ENCODE measurements around the gene MYL10. TPM values are rescaled to one million over a fixed set of nuclear protein-coding genes. Genes with fewer than 3 reads are reported as not detected.

The MYL10 gene
- total RNA-seq, 4 donors from 2014 or later: not detected

DNA sequence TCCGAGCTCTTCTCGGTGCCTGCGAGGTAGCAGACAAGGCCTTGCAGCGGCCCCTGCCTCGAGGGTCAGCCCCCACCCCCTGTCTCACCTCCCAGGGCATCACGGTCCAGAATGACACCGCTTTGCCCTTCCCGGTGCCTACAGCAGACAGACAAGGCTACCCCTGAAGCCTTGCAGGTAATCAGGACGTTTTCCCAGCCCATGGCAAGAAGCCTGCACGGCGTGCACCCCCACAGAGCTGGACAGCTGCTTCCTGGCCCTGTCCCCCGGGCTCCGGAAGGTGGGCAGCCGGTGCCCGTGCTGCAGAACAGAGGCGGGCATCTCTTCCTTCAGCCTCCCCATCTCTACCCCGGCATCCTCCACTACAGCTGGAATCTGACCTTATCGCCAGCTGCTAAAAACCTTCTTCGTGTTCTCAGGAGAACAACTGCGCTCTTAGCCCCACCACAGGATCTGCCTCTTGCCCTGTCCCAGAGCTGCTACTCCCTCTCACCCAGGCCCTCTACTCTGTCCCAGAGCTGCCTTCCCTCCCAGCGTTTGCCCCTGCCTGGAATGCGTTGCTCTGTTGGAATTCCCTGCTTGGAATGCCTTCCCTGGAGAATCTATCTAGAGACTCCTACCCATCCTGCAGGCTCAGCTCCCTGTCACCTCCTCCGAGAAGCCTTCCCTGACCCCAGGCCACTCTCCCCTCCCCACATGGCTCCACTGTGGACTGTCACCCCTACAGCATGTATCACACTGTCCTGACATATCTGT is 4.7 kb downstream of the MYL10 start:
- H3K4me3 ChIP-seq: no peak overlapping the region
- WGBS, 2 donors (ENCODE audit: low coverage in 1 of 2): 27 to 68% methylated on average over 3 to 23 of the region's 23 CpGs
- no peaks in the 10 kb centered on the region for H3K9me3 ChIP-seq
- no peak for TF ChIP-seq EP300 (IDR thresholded peaks at IDR 0.05; ENCODE audit: low read depth)
- no peak for TF ChIP-seq POLR2AphosphoS5 (IDR thresholded peaks at IDR 0.05)
- TF ChIP-seq, protein P1, sequence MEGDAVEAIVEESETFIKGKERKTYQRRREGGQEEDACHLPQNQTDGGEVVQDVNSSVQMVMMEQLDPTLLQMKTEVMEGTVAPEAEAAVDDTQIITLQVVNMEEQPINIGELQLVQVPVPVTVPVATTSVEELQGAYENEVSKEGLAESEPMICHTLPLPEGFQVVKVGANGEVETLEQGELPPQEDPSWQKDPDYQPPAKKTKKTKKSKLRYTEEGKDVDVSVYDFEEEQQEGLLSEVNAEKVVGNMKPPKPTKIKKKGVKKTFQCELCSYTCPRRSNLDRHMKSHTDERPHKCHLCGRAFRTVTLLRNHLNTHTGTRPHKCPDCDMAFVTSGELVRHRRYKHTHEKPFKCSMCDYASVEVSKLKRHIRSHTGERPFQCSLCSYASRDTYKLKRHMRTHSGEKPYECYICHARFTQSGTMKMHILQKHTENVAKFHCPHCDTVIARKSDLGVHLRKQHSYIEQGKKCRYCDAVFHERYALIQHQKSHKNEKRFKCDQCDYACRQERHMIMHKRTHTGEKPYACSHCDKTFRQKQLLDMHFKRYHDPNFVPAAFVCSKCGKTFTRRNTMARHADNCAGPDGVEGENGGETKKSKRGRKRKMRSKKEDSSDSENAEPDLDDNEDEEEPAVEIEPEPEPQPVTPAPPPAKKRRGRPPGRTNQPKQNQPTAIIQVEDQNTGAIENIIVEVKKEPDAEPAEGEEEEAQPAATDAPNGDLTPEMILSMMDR (IDR thresholded peaks at IDR 0.05): no peak
- TF ChIP-seq POLR2A (IDR thresholded peaks at IDR 0.05): no peak
- DNase-seq: no peak
- no peak overlapping the region for H3K27ac ChIP-seq
- in situ Hi-C loops (cut with MboI; ENCODE audit: low pct_ligation_motif_present in 1 of 4, low pct_unique_long_range_greater_than_20kb in 1 of 4, low sequenced_read_pairs in 3 of 4) (no loop called here), intact Hi-C loops (cut with DNase I; ENCODE audit: low total_unique reads) (no loop called here)
- H3K36me3 ChIP-seq: no peaks in the 10 kb centered on the region
- H3K27me3 ChIP-seq: peaks cover 27% of the 10 kb centered on the region
- H3K4me1 ChIP-seq: no peaks in the 10 kb centered on the region

DNA sequence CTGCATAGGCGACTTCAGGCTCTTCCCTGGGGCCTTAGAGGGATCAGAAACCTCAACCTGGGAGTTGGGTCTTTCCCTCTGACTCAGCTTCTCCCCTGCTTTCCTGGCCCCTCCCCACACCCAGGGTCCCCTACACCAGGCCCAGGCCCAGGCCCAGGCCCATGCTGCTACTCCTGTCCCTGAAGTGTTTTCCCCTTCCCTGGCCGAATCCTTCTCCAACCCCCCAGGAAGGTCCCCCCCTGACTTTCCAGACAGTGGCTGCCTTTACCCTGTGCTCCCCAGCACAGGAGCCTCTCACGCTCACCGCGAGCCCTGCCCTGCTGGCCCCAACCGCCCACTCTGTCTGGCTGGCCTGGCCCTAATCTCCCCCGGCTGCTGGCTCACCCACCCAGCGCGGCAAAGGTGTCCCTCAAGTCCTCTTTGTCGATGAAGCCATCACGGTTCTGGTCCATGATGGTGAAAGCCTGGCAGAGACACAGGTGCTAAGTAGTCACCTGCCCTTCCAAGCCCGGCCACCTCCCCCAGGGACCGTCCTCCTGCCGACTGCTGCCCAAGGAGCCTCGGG is 6.4 kb downstream of the MYL10 start:
- no peak for DNase-seq
- H3K27ac ChIP-seq: no peak overlapping the region
- 91% methylated on average over 15 of the region's 15 CpGs; no CpG with 5 or more reads in 1 of the 2 donors for WGBS, 2 donors (ENCODE audit: low coverage in 1 of 2)
- intact Hi-C loops (cut with DNase I; ENCODE audit: low total_unique reads) (no loop called here), in situ Hi-C loops (cut with MboI; ENCODE audit: low pct_ligation_motif_present in 1 of 4, low pct_unique_long_range_greater_than_20kb in 1 of 4, low sequenced_read_pairs in 3 of 4) (no loop called here)
- H3K27me3 ChIP-seq: peaks cover 27% of the 10 kb centered on the region
- no peak overlapping the region for H3K4me3 ChIP-seq
- no peaks in the 10 kb centered on the region for H3K9me3 ChIP-seq
- no peaks in the 10 kb centered on the region for H3K4me1 ChIP-seq
- TF ChIP-seq POLR2AphosphoS5 (IDR thresholded peaks at IDR 0.05) (no peak), EP300 (IDR thresholded peaks at IDR 0.05; ENCODE audit: low read depth) (no peak), POLR2A (IDR thresholded peaks at IDR 0.05) (no peak)
- TF ChIP-seq, protein P1 (IDR thresholded peaks at IDR 0.05): no peak
- H3K36me3 ChIP-seq: no peaks in the 10 kb centered on the region

DNA sequence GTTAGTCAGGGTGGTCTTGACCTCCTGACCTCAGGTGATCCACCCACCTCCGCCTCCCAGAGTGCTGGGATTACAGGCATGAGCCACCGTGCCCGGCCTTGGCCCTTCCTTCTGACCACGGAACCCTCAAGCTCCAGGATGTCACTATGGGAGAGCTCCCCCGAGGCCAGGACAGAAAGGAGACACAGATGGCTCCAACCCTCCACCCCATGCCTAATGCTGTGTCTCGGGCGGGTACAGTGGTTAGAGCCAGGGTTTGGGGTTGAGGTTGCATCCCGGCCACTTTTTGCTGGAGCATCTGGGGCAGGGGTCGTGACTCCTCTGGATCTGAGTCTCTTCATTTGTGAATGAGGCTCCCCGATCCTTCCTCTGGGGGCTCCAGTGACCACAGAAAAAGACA is 8.1 kb downstream of the MYL10 start:
- TF ChIP-seq POLR2A (IDR thresholded peaks at IDR 0.05) (no peak), POLR2AphosphoS5 (IDR thresholded peaks at IDR 0.05) (no peak)
- 90% methylated on average over 10 of the region's 10 CpGs; no CpG with 5 or more reads in 1 of the 2 donors for WGBS, 2 donors (ENCODE audit: low coverage in 1 of 2)
- Histone ChIP-seq H3K4me1 (no peaks in the 10 kb centered on the region), H3K9me3 (no peaks in the 10 kb centered on the region), H3K27me3 (peaks cover 20% of the 10 kb centered on the region), H3K27ac (no peak overlapping the region), H3K4me3 (no peak overlapping the region), H3K36me3 (no peaks in the 10 kb centered on the region)
- no peak for DNase-seq
- intact Hi-C loops (cut with DNase I; ENCODE audit: low total_unique reads): no loop called here
- in situ Hi-C loops (cut with MboI; ENCODE audit: low pct_ligation_motif_present in 1 of 4, low pct_unique_long_range_greater_than_20kb in 1 of 4, low sequenced_read_pairs in 3 of 4): no loop called here

DNA sequence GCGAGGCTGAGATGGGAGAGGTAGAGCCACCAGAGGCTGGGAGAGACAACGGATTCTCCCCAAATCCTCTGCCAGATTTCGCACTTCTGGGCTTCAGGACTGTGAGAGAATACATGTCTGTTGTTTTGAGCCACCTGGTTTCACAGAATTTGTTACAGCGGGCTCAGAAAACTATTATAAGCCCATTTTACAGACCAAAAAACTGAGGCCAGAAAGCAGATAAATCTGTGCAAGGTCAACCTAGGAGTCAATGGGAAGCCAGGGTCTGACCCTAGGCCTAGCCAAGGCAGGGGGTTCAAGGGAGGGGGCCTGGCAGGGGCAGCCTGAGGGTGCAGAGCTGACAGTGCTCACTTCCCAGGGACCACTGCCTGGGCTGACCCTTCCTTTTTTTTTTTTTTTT is 8.7 kb downstream of the MYL10 start:
- in situ Hi-C loops (cut with MboI; ENCODE audit: low pct_ligation_motif_present in 1 of 4, low pct_unique_long_range_greater_than_20kb in 1 of 4, low sequenced_read_pairs in 3 of 4) (no loop called here), intact Hi-C loops (cut with DNase I; ENCODE audit: low total_unique reads) (no loop called here)
- DNase-seq: no peak
- TF ChIP-seq POLR2A (IDR thresholded peaks at IDR 0.05) (no peak), POLR2AphosphoS5 (IDR thresholded peaks at IDR 0.05) (no peak), EP300 (IDR thresholded peaks at IDR 0.05; ENCODE audit: low read depth) (no peak)
- TF ChIP-seq, protein P1 (IDR thresholded peaks at IDR 0.05): no peak
- Histone ChIP-seq H3K4me3 (no peak overlapping the region), H3K36me3 (no peaks in the 10 kb centered on the region), H3K9me3 (no peaks in the 10 kb centered on the region), H3K27ac (no peak overlapping the region), H3K4me1 (no peaks in the 10 kb centered on the region), H3K27me3 (peaks cover 14% of the 10 kb centered on the region)
- 80% methylated on average over 4 of the region's 4 CpGs; no CpG with 5 or more reads in 1 of the 2 donors for WGBS, 2 donors (ENCODE audit: low coverage in 1 of 2)

All from transverse colon (tissue), 4 donors.